Measurements from ENCODE around the gene EDRF1. TPM values are rescaled to one million over a fixed set of nuclear protein-coding genes. Genes with fewer than 3 reads are reported as not detected.

Gene EDRF1
- total RNA-seq, 4 donors from 2014 or later, result 20.2 to 35.1 (median 26.3) TPM

DNA sequence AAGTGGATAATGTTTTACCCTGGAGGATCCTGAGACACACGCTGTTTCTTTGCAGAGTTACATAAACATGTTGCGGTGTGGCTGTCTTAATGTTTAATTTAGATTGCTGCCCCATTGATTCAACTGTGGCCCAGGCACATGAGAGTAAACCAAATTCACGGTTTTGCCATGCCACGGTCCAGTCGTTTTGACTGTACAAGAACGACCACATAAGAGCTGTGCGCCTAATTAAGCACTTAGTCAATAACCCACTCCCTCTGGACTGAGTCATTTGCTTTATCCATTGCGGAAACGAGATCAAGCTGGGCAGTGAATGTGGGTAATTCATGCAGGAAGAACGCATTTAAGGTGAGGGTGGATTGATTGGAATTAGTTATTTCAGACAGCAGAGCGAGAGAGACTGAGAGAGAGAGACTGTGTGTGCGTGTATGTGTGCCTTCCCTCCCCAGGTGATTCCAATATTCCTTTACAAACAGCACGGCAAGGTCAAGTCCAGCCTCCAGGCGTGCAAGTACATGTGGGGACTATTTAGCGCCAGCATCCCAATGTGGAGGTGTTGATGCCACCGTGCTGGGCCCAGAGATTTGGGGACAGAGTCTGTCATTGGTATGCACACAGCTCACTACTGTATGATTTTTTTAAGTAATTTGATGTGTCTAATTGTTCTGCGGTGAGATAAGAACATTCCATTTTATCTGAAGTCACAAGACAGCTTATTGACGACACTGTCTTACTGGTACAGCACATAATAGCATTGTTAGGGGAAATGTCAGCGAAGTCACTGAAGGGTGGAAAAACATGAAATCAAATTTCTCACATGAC lies 28.1 kb upstream of the EDRF1 start:
- TF ChIP-seq, protein P1, sequence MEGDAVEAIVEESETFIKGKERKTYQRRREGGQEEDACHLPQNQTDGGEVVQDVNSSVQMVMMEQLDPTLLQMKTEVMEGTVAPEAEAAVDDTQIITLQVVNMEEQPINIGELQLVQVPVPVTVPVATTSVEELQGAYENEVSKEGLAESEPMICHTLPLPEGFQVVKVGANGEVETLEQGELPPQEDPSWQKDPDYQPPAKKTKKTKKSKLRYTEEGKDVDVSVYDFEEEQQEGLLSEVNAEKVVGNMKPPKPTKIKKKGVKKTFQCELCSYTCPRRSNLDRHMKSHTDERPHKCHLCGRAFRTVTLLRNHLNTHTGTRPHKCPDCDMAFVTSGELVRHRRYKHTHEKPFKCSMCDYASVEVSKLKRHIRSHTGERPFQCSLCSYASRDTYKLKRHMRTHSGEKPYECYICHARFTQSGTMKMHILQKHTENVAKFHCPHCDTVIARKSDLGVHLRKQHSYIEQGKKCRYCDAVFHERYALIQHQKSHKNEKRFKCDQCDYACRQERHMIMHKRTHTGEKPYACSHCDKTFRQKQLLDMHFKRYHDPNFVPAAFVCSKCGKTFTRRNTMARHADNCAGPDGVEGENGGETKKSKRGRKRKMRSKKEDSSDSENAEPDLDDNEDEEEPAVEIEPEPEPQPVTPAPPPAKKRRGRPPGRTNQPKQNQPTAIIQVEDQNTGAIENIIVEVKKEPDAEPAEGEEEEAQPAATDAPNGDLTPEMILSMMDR (IDR thresholded peaks at IDR 0.05), result no peak
- TF ChIP-seq POLR2A (IDR thresholded peaks at IDR 0.05) (no peak), POLR2AphosphoS5 (IDR thresholded peaks at IDR 0.05) (no peak), EP300 (IDR thresholded peaks at IDR 0.05; ENCODE audit: low read depth) (no peak)
- in situ Hi-C loops (cut with MboI; ENCODE audit: low pct_ligation_motif_present in 1 of 4, low pct_unique_long_range_greater_than_20kb in 1 of 4, low sequenced_read_pairs in 3 of 4) (no loop called here), intact Hi-C loops (cut with DNase I; ENCODE audit: low total_unique reads) (no loop called here)
- Histone ChIP-seq H3K27ac (no peak overlapping the region), H3K9me3 (no peaks in the 10 kb centered on the region), H3K27me3 (peaks cover 8% of the 10 kb centered on the region), H3K4me3 (no peak overlapping the region), H3K36me3 (no peaks in the 10 kb centered on the region), H3K4me1 (no peaks in the 10 kb centered on the region)
- 75 to 80% methylated on average over 5 to 19 of the region's 19 CpGs for WGBS, 2 donors (ENCODE audit: low coverage in 1 of 2)
- no peak for DNase-seq

DNA sequence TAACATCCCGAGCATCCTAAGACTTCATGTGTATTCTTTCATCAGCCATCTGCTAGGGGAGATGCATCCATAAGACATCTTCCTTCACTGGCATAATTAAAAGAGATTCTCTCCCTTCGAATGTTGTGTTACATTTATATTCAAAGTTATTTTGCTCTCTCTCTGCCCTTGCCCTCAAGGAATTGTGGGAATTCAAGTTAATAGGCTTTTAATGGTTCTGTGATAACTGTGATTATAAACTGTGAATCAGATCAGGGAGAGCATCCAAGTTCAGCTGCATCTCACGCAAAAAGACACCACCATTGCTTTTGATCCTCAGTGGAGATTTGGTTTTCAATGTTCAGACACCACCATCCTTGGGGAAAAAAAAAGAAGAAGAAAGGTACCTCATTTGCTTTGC lies 27.3 kb upstream of the EDRF1 start:
- no peak for DNase-seq
- no peak overlapping the region for H3K4me3 ChIP-seq
- H3K36me3 ChIP-seq, result no peaks in the 10 kb centered on the region
- no peak overlapping the region for H3K27ac ChIP-seq
- intact Hi-C loops (cut with DNase I; ENCODE audit: low total_unique reads), result no loop called here
- 54 to 63% methylated on average over 3 of the region's 3 CpGs for WGBS, 2 donors (ENCODE audit: low coverage in 1 of 2)
- H3K9me3 ChIP-seq, result no peaks in the 10 kb centered on the region
- TF ChIP-seq, protein P1 (IDR thresholded peaks at IDR 0.05), result no peak
- TF ChIP-seq EP300 (IDR thresholded peaks at IDR 0.05; ENCODE audit: low read depth), result no peak
- no peak for TF ChIP-seq POLR2A (IDR thresholded peaks at IDR 0.05)
- no peak for TF ChIP-seq POLR2AphosphoS5 (IDR thresholded peaks at IDR 0.05)
- peaks cover 8% of the 10 kb centered on the region for H3K27me3 ChIP-seq
- in situ Hi-C loops (cut with MboI; ENCODE audit: low pct_ligation_motif_present in 1 of 4, low pct_unique_long_range_greater_than_20kb in 1 of 4, low sequenced_read_pairs in 3 of 4), result no loop called here
- H3K4me1 ChIP-seq, result no peaks in the 10 kb centered on the region

DNA sequence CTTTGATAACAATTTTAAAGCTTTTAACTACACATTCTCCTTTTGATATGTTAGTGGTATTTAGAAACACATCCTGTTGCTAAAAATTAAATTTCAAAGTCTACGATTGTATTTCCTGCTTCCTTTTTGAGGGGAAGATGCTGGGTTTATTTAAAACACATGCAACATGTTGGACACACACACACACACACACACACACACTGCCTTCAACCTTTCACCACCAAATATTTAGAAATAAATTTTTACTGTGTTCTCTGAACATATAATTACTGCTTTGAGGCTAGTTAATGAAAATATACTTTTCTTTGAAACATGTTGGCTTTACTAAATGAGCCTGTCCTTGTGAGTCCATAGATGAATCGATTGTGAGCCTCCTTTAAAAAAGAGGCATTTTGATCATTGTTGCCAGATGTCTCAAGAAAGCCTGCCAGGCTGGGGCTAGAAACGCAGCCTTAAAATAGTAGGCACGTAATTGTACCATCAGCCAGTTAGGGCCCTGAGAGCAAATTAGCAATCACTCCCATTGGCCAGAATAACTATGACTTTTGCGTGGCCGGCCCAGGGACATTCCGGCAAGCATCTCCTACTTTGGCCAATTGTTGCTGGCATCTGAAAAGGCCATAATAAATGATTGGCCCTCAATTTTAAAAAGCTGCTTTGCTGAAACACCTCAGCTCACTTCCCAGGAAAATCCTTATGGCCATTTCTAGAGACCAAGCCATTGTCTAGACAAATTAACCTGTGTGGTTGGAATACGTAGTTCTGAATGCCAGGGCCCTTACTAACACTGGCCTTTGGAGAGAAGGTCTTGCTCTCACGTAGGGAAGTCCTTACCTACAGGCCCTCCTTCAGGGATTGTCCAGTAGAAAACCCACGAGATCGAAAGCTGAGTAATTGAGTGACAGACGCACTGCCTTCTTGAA lies 26.6 kb upstream of the EDRF1 start:
- no peaks in the 10 kb centered on the region for H3K36me3 ChIP-seq
- intact Hi-C loops (cut with DNase I; ENCODE audit: low total_unique reads) (no loop called here), in situ Hi-C loops (cut with MboI; ENCODE audit: low pct_ligation_motif_present in 1 of 4, low pct_unique_long_range_greater_than_20kb in 1 of 4, low sequenced_read_pairs in 3 of 4) (no loop called here)
- no peak for DNase-seq
- H3K4me3 ChIP-seq, result no peak overlapping the region
- H3K27me3 ChIP-seq, result peaks cover 8% of the 10 kb centered on the region
- TF ChIP-seq POLR2AphosphoS5 (IDR thresholded peaks at IDR 0.05), result no peak
- WGBS, 2 donors (ENCODE audit: low coverage in 1 of 2), result 86 to 91% methylated on average over 9 to 12 of the region's 12 CpGs
- H3K9me3 ChIP-seq, result no peaks in the 10 kb centered on the region
- no peaks in the 10 kb centered on the region for H3K4me1 ChIP-seq
- H3K27ac ChIP-seq, result no peak overlapping the region

DNA sequence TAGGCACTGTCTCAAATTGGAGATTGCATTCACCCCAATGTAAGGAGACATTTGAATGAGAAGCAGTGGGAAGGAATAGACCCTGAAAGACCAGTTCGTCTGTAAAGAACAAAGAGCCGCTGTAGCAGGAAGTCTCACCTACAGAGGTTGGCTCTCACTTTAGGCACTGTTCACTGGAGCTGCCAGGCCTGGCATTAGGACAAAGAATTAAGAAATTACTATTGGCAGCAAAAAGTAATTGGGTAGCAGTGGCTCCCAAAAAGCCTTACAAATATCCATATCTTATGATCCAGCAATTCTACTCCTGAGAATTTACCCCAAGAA lies 26.0 kb upstream of the EDRF1 start:
- intact Hi-C loops (cut with DNase I; ENCODE audit: low total_unique reads) (no loop called here), in situ Hi-C loops (cut with MboI; ENCODE audit: low pct_ligation_motif_present in 1 of 4, low pct_unique_long_range_greater_than_20kb in 1 of 4, low sequenced_read_pairs in 3 of 4) (no loop called here)
- H3K4me1 ChIP-seq, result no peaks in the 10 kb centered on the region
- no peaks in the 10 kb centered on the region for H3K36me3 ChIP-seq
- H3K9me3 ChIP-seq, result no peaks in the 10 kb centered on the region
- H3K27me3 ChIP-seq, result peaks cover 8% of the 10 kb centered on the region
- H3K27ac ChIP-seq, result no peak overlapping the region
- 88 to 100% methylated on average over 2 of the region's 2 CpGs for WGBS, 2 donors (ENCODE audit: low coverage in 1 of 2)
- no peak for TF ChIP-seq POLR2A (IDR thresholded peaks at IDR 0.05)
- TF ChIP-seq, protein P1 (IDR thresholded peaks at IDR 0.05), result no peak
- no peak for TF ChIP-seq POLR2AphosphoS5 (IDR thresholded peaks at IDR 0.05)
- TF ChIP-seq EP300 (IDR thresholded peaks at IDR 0.05; ENCODE audit: low read depth), result no peak
- no peak for DNase-seq
- H3K4me3 ChIP-seq, result no peak overlapping the region
